Breast epithelium (tissue), 3 donors: Measurements from ENCODE around the gene FSTL4.

Experiments
- CTCF ChIP-seq, 3 donors: fragments of 450-650 bp; IDR thresholded peaks; one replicate each; pipeline ENCODE4 v1.5.1; 2016 to 2017; ENCODE audit warnings: antibody characterized with exemption in 3 of 3, mild to moderate bottlenecking in 3 of 3, moderate library complexity in 3 of 3
- POLR2A ChIP-seq: fragments of 450-650 bp; IDR thresholded peaks from one replicate; pipeline ENCODE4 v1.6.1; 2016; ENCODE audit warnings: antibody characterized with exemption, mild to moderate bottlenecking, moderate library complexity

- TF ChIP-seq CTCF (IDR thresholded peaks at IDR 0.05) (no peak), POLR2A (no peak)
Measured at GRCh38 chr5:133655966-133656365, 43.6 kb upstream of the FSTL4 start.
